SK-N-MC (cell line): ENCODE data around the gene FRMPD2.

ENCODE experiments used
- DNase-seq: peaks from one replicate; pipeline ENCODE4 v3.0.0-alpha.2; 2011; ENCODE audit warnings: low read depth, low spot score
- H3K27ac ChIP-seq: fragments of 200-600 bp; sonication (generic); 2 replicates; pipeline ENCODE4 v1.5.1; 2016; ENCODE audit warnings: mixed run types
- H3K36me3 ChIP-seq: fragments of 200-600 bp; sonication (generic); 2 replicates; pipeline ENCODE4 v1.6.1; 2017; ENCODE audit warnings: antibody characterized with exemption, low read length, mixed read lengths; ENCODE audit not compliant: insufficient read depth
- H3K4me3 ChIP-seq: fragments of 200-600 bp; sonication (generic); 2 replicates; pipeline ENCODE4 v1.5.1; 2016
- H3K9ac ChIP-seq: fragments of 200-600 bp; sonication (generic); 2 replicates; pipeline ENCODE4 v1.8.0; 2017; ENCODE audit warnings: mixed run types, mixed read lengths; ENCODE audit not compliant: insufficient read length
- H3K9me3 ChIP-seq: fragments of 200-600 bp; sonication (generic); 2 replicates; pipeline ENCODE4 v1.6.1; 2017; ENCODE audit warnings: low read depth, mild to moderate bottlenecking, antibody characterized with exemption, low read length, moderate library complexity, mixed read lengths
- EZH2 ChIP-seq: fragments of 200-600 bp; sonication (generic); IDR thresholded peaks from one replicate; pipeline ENCODE4 v1.6.1; 2017; ENCODE audit warnings: antibody characterized with exemption
- FOXP2 ChIP-seq: optimal IDR thresholded peaks from 2 replicates; pipeline ENCODE3; 2011; ENCODE audit warnings: mild to moderate bottlenecking, moderate library complexity; ENCODE audit not compliant: insufficient read depth; ENCODE audit errors: extremely low read length, control extremely low read depth
- POLR2AphosphoS5 ChIP-seq: IDR thresholded peaks from 2 replicates; pipeline ENCODE4 v1.6.1; 2012; ENCODE audit warnings: mild to moderate bottlenecking, low read depth, low read length, borderline replicate concordance

The FRMPD2 gene

GRCh38 chr10:48258105-48258504 lies 16.4 kb downstream of the FRMPD2 start:
- no peaks in the 10 kb centered on the region for H3K36me3 ChIP-seq
- H3K4me3 ChIP-seq, result no peak overlapping the region
- H3K9ac ChIP-seq, result no peak overlapping the region
- H3K9me3 ChIP-seq, result no peaks in the 10 kb centered on the region
- H3K27ac ChIP-seq, result no peak overlapping the region
- DNase-seq, result no peak
- no peak for TF ChIP-seq POLR2AphosphoS5
- TF ChIP-seq FOXP2, result no peak
- no peak for TF ChIP-seq EZH2

DNA sequence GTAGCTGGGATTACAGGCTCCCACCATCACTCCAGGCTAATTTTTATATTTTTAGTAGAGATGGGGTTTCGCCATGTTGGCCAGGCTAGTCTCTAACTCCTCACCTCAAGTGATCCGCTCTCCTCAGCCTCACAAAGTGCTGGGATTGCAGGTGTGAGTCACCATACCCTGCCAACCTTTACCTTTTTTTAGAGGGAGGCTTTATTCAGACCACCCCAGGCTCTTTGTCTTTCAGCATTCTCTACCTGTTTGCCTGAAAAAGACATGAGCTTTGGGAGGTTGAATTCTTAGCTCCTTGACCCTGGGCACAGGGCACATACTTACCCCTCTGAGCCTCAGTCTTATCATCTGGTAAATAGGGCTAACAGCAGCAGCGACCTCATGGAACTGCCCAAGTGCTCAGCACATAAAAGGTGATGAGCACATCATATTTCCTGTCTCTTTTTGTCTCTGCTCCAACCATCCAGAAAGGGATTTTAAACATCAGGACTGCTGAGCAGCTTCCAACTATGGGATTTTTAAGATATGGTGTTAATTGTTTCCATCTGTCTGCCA lies 17.0 kb downstream of the FRMPD2 start:
- DNase-seq, result no peak
- TF ChIP-seq EZH2 (no peak), POLR2AphosphoS5 (no peak), FOXP2 (no peak)

GRCh38 chr10:48255722-48256121 lies 18.8 kb downstream of the FRMPD2 start:
- DNase-seq, result no peak
- no peak for TF ChIP-seq POLR2AphosphoS5
- H3K4me3 ChIP-seq, result no peak overlapping the region
- no peak overlapping the region for H3K27ac ChIP-seq
- no peaks in the 10 kb centered on the region for H3K36me3 ChIP-seq
- no peak overlapping the region for H3K9ac ChIP-seq
- no peaks in the 10 kb centered on the region for H3K9me3 ChIP-seq

More for the DNA sequence above, 17.0 kb downstream of the FRMPD2 start:
- no peaks in the 10 kb centered on the region for H3K9me3 ChIP-seq
- no peaks in the 10 kb centered on the region for H3K36me3 ChIP-seq
- no peak overlapping the region for H3K4me3 ChIP-seq
- no peak overlapping the region for H3K9ac ChIP-seq
- H3K27ac ChIP-seq, result no peak overlapping the region

DNA sequence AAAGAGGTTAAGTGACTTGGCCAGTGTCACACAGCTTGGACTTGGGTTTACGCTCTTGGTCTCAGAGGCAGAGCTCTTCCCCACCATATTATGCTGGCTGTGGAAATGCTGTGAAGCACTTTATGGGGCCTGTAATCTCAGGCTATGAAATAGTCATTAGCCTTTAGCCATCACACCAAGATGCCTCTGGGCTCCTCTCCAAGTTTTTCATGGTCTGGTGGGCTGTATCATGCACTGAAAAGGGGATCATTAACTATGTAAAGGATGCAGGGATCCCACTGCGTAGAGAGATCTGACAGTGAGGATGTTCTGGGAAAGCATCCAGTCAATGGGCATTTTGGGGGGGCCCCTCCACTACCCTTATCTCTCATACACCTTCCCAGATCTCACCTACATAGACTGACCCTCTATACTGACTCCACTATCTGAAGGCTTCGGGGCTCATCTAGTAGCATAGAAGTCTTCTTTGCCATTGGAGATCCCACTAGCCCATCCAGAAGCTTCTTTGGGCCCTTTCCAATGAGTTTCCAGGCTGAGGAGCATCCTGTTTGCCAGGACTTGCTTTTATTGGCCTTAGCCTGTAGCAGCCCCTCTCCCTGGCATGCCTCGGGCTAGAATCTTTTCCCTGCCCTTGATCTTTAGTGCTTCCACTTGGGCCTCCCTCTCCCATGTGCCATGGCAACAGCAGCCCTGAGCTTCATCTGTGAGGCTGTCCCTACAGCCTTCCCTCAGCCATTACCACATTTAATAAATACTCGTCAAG lies 19.6 kb downstream of the FRMPD2 start:
- Histone ChIP-seq H3K4me3 (no peak overlapping the region), H3K27ac (no peak overlapping the region)

GRCh38 chr10:48253970-48254657 lies 20.4 kb downstream of the FRMPD2 start:
- TF ChIP-seq POLR2AphosphoS5 (no peak), EZH2 (no peak), FOXP2 (no peak)
- Histone ChIP-seq H3K36me3 (no peaks in the 10 kb centered on the region), H3K9ac (no peak overlapping the region), H3K4me3 (no peak overlapping the region), H3K27ac (no peak overlapping the region), H3K9me3 (no peaks in the 10 kb centered on the region)
- DNase-seq, result no peak

More for the DNA sequence above, 19.6 kb downstream of the FRMPD2 start:
- Histone ChIP-seq H3K9me3 (no peaks in the 10 kb centered on the region), H3K36me3 (no peaks in the 10 kb centered on the region), H3K9ac (no peak overlapping the region)
- no peak for DNase-seq
- no peak for TF ChIP-seq EZH2
- no peak for TF ChIP-seq FOXP2
- no peak for TF ChIP-seq POLR2AphosphoS5

- Histone ChIP-seq H3K9ac (no peak overlapping the region), H3K27ac (no peak overlapping the region), H3K9me3 (no peaks in the 10 kb centered on the region), H3K4me3 (no peak overlapping the region), H3K36me3 (no peaks in the 10 kb centered on the region)
- TF ChIP-seq POLR2AphosphoS5 (no peak), EZH2 (no peak), FOXP2 (no peak)
- no peak for DNase-seq
These were observed 22.2 kb downstream of the FRMPD2 start for GRCh38 chr10:48252354-48252650.

DNA sequence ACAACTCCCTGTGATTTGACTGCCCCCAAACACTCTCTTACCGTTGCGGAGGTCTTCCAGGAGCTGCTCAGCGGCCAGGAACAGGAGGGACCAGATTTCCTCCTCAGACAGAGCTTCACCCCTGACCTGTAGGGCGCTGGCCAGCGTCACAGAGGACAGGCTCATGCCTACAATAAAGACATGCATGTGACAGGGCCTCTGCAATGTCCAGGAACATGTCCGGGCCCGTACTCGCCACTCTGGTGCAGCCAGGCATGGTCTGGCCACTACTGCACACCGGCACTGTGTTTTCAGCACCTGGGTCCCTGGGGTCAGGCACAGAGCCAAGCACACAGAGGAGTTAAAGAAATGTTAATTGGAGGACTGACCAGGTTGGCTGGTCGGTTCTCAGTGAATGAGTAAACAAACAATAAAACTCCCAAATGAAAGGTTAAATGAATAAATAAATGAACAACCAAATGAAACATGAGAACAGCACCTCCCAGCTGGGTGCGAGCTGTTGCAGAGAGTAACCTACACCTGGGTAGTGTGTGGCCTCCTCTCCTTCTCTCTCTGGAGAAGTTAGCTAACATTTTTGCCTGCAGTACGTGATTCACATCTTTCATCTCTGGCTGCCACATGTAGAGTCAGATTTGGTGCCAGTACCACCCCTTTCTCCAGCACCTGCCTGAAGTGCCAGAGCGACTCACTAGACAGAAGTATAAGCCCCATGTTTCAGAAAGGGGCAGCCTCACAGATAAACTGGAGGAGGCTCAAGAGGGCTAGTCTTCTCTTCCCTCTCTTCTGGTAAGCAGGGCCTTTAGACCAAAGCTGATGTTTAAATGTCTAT lies 22.8 kb downstream of the FRMPD2 start:
- Histone ChIP-seq H3K4me3 (no peak overlapping the region), H3K9me3 (no peaks in the 10 kb centered on the region), H3K36me3 (no peaks in the 10 kb centered on the region), H3K27ac (no peak overlapping the region), H3K9ac (no peak overlapping the region)
- DNase-seq, result no peak
- TF ChIP-seq EZH2 (no peak), FOXP2 (no peak), POLR2AphosphoS5 (no peak)

GRCh38 chr10:48251152-48251524 lies 23.4 kb downstream of the FRMPD2 start:
- H3K27ac ChIP-seq, result no peak overlapping the region
- H3K4me3 ChIP-seq, result no peak overlapping the region
- H3K9ac ChIP-seq, result no peak overlapping the region
- H3K9me3 ChIP-seq, result no peaks in the 10 kb centered on the region
- no peak for DNase-seq
- TF ChIP-seq POLR2AphosphoS5 (no peak), EZH2 (no peak), FOXP2 (no peak)
- no peaks in the 10 kb centered on the region for H3K36me3 ChIP-seq
